Esophagus squamous epithelium (tissue), 5 donors: ENCODE results near the gene RIMBP2. TPM values are rescaled to one million over a fixed set of nuclear protein-coding genes. Genes with fewer than 3 reads are reported as not detected.
"Not testable (repeated sequence)": the region's sequence is repeated elsewhere in the genome, so short reads cannot be mapped to it uniquely, and the experiment has no call there.

Source experiments
- DNase-seq: peaks from one replicate; lab custom pipeline; 2025; lab: John Stamatoyannopoulos, UW
- H3K27ac ChIP-seq, 4 donors: fragments of 200-600 bp; sonication (generic); one replicate each; pipeline ENCODE4 v1.5.1; 2016 to 2019; ENCODE audit warnings: mild to moderate bottlenecking in 1 of 4
- H3K27me3 ChIP-seq, 4 donors: fragments of 200-600 bp; sonication (generic); 1 replicate in 3 of 4; 2 replicates in 1 of 4; pipeline versions ENCODE4 v1.5.1 to v1.6.0; 2017 to 2021; ENCODE audit warnings: antibody characterized with exemption in 1 of 4
- H3K36me3 ChIP-seq, 3 donors: fragments of 200-600 bp; sonication (generic); one replicate each; pipeline ENCODE4 v1.5.1; 2016 to 2019
- H3K4me1 ChIP-seq, 3 donors: fragments of 200-600 bp; sonication (generic); one replicate each; pipeline ENCODE4 v1.5.1; 2017 to 2019
- H3K4me3 ChIP-seq, 4 donors: fragments of 200-600 bp; sonication (generic); 1 replicate in 3 of 4; 2 replicates in 1 of 4; pipeline ENCODE4 v1.5.1; 2016 to 2019; ENCODE audit warnings: mild to moderate bottlenecking in 2 of 4, moderate library complexity in 1 of 4
- H3K9me3 ChIP-seq, 3 donors: fragments of 200-600 bp; sonication (generic); one replicate each; pipeline ENCODE4 v1.5.1; 2016 to 2019
- POLR2A ChIP-seq, 4 donors: fragments of 450-650 bp; IDR thresholded peaks; one replicate each; pipeline ENCODE4 v1.6.1; 2017; ENCODE audit warnings: antibody characterized with exemption in 4 of 4, mild to moderate bottlenecking in 4 of 4, moderate library complexity in 3 of 4
- WGBS, 2 donors: methylation state at CpG; one replicate each; pipeline ENCODE4 v1.1.5; 2018; 5-methylcytosine and 5-hydroxymethylcytosine counted together
- intact Hi-C: fragments of 100-400 bp; cut with DNase I; formaldehyde crosslinking; loops from one replicate; pipeline ENCODE4 v1.15.0; 2022
- total RNA-seq, 4 donors: library from RNA; depleted of rRNA; stranded (reverse); fragments of >200 nt; gene quantifications; one replicate each; pipeline ENCODE4 v1.1.0, GENCODE V29; 2016
- TF ChIP-seq, protein P1 (sequence below), 6 experiments: fragments of 450-650 bp in 4 of 6; fragments of 200-600 bp in 2 of 6; sonication (generic) in 2 of 6; IDR thresholded peaks; one replicate each; pipeline ENCODE4 v1.5.1; 2016 to 2019; ENCODE audit warnings: antibody characterized with exemption in 6 of 6, mild to moderate bottlenecking in 4 of 6, moderate library complexity in 4 of 6
- donor health status: DM: yes; HTN: yes; CAD: no.

The RIMBP2 gene
- total RNA-seq, 4 donors from 2014 or later = 0.08 to 0.76 (median 0.46) TPM

DNA sequence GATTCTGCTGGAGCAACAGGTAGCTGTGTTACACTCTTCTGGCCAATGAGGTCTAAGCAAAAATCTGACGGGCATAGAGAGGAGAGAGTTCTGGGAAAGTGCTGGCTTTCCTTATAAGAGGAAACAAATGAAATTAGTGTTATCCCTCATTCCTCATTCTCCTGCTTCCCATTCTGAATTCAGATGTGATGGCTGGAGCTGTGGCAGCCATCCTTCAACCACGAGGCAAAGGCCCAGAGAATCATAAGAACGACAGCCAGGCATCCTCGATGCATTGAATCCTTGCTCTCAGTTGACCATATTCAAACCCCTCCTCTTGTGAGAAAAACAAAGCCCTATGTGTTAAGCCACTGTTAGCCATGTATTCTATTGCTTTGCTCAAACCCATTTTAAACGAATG, 27.5 kb upstream of the RIMBP2 start:
- Histone ChIP-seq H3K4me1 (peaks cover 3 to 8% (median 3%) of the 10 kb centered on the region in 3 donors), H3K9me3 (no peaks in the 10 kb centered on the region), H3K4me3 (no peak overlapping the region), H3K36me3 (no peaks in the 10 kb centered on the region), H3K27me3 (peaks cover 0 to 41% (median 0%) of the 10 kb centered on the region in 4 donors), H3K27ac (no peak overlapping the region)
- intact Hi-C loops = loop anchor here (10.0 kb wide), 1 partner anchor 699 kb away; no protein-coding TSS in a partner anchor
- WGBS, 2 donors = 88 to 98% methylated on average over 5 of the region's 5 CpGs
- no peak for TF ChIP-seq POLR2A (IDR thresholded peaks at IDR 0.05)
- TF ChIP-seq, protein P1, sequence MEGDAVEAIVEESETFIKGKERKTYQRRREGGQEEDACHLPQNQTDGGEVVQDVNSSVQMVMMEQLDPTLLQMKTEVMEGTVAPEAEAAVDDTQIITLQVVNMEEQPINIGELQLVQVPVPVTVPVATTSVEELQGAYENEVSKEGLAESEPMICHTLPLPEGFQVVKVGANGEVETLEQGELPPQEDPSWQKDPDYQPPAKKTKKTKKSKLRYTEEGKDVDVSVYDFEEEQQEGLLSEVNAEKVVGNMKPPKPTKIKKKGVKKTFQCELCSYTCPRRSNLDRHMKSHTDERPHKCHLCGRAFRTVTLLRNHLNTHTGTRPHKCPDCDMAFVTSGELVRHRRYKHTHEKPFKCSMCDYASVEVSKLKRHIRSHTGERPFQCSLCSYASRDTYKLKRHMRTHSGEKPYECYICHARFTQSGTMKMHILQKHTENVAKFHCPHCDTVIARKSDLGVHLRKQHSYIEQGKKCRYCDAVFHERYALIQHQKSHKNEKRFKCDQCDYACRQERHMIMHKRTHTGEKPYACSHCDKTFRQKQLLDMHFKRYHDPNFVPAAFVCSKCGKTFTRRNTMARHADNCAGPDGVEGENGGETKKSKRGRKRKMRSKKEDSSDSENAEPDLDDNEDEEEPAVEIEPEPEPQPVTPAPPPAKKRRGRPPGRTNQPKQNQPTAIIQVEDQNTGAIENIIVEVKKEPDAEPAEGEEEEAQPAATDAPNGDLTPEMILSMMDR (IDR thresholded peaks at IDR 0.05) = no peak
- no peak for DNase-seq

DNA sequence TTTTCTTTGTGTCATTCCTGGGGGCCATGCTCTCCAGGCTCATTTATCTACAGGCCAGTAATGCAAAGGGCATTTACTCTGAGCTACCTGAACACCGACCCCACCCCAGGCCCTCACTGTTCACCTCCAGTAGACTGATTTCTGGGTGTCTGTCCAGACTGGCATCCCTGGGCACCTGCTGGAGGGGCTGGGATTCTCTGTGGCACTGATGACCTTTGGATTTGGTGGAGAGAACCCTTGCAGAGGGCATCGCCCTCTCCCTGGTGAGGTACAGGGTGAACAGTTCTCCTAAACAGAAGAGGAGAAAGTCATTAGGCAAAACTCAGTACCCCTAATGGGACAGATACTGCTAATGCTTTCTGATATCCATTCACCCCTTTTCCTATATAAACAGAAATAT, 27.1 kb upstream of the RIMBP2 start:
- H3K27me3 ChIP-seq = peaks cover 0 to 45% (median 0%) of the 10 kb centered on the region in 4 donors
- WGBS, 2 donors = 100% methylated on average over 2 of the region's 2 CpGs
- no peaks in the 10 kb centered on the region for H3K9me3 ChIP-seq
- H3K36me3 ChIP-seq = no peaks in the 10 kb centered on the region
- peaks cover 3 to 7% (median 3%) of the 10 kb centered on the region in 3 donors for H3K4me1 ChIP-seq
- TF ChIP-seq POLR2A (IDR thresholded peaks at IDR 0.05) = no peak
- TF ChIP-seq, protein P1 (IDR thresholded peaks at IDR 0.05) = no peak
- H3K27ac ChIP-seq = no peak overlapping the region
- H3K4me3 ChIP-seq = no peak overlapping the region
- intact Hi-C loops = loop anchor here (10.0 kb wide), 1 partner anchor 698 kb away; no protein-coding TSS in a partner anchor
- DNase-seq = no peak

DNA sequence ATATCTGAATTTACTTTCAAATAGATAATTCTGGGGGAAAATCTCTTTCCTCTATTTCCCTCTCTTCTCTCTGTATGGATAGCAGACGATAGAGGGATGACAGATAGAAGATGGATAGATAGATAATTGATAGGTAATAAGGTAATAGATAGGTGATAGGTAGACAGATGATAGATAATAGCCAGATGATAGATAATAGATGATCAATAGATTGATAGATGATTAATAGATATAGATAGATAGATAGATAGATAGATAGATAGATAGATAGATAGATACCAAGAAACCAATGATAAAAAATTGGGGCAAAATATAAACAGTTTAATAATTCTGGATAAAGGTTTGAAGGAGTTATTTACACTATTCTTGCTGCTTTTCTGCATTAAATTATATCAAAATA, 26.6 kb upstream of the RIMBP2 start:
- H3K36me3 ChIP-seq = no peaks in the 10 kb centered on the region
- no peak for DNase-seq
- intact Hi-C loops = loop anchor here (10.0 kb wide), 1 partner anchor 698 kb away; no protein-coding TSS in a partner anchor
- H3K4me3 ChIP-seq = no peak overlapping the region
- no peak overlapping the region for H3K27ac ChIP-seq
- no peaks in the 10 kb centered on the region for H3K9me3 ChIP-seq
- 48% methylated on average over 1 of the region's 1 CpG for WGBS, 2 donors
- no peak for TF ChIP-seq POLR2A (IDR thresholded peaks at IDR 0.05)
- TF ChIP-seq, protein P1 (IDR thresholded peaks at IDR 0.05) = no peak
- H3K27me3 ChIP-seq = peaks cover 0 to 46% (median 0%) of the 10 kb centered on the region in 4 donors
- H3K4me1 ChIP-seq = peaks cover 0 to 2% (median under 1%) of the 10 kb centered on the region in 3 donors

GRCh38 chr12:130742112-130742511, 26.0 kb upstream of the RIMBP2 start:
- Histone ChIP-seq H3K27ac (no peak overlapping the region), H3K4me1 (no peaks in the 10 kb centered on the region), H3K4me3 (no peak overlapping the region), H3K36me3 (no peaks in the 10 kb centered on the region), H3K9me3 (no peaks in the 10 kb centered on the region), H3K27me3 (peaks cover 0 to 44% (median 0%) of the 10 kb centered on the region in 4 donors)
- WGBS, 2 donors = 88% methylated on average over 12 of the region's 12 CpGs
- intact Hi-C loops = loop anchor here (10.0 kb wide), 1 partner anchor 697 kb away; no protein-coding TSS in a partner anchor
- TF ChIP-seq, protein P1 (IDR thresholded peaks at IDR 0.05) = no peak
- TF ChIP-seq POLR2A (IDR thresholded peaks at IDR 0.05) = no peak
- no peak for DNase-seq

DNA sequence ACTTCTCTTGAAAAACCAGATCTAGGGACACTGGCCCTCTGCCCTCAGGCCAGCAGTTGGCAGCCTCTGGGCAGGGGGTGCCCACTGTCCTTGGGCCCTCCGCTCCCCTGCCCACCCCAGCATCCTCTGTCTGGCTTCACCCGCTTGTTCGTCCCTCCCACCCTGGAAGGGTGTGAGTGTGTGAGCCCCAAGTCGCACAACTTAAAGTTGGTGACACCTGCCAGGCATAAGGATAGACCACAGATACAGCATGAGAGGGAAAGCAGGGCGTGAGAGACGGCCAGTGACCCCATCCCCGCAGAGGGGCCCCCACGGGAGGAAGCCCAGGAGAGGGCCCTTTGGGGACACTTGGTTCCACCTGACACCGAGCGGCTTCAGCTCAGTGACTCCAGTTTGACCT, 23.5 kb upstream of the RIMBP2 start:
- no peak for TF ChIP-seq POLR2A (IDR thresholded peaks at IDR 0.05)
- TF ChIP-seq, protein P1 (IDR thresholded peaks at IDR 0.05) = no peak
- 55 to 81% methylated on average over 6 to 8 of the region's 10 CpGs for WGBS, 2 donors

GRCh38 chr12:130738403-130738802, 22.3 kb upstream of the RIMBP2 start:
- H3K27me3 ChIP-seq = peaks cover 0 to 58% (median 0%) of the 10 kb centered on the region in 4 donors
- H3K36me3 ChIP-seq, intact Hi-C loops, H3K27ac ChIP-seq, H3K4me3 ChIP-seq, H3K4me1 ChIP-seq, DNase-seq, H3K9me3 ChIP-seq: not testable (repeated sequence)
- 89 to 91% methylated on average over 4 of the region's 4 CpGs for WGBS, 2 donors

More for the DNA sequence above, 23.5 kb upstream of the RIMBP2 start:
- H3K9me3 ChIP-seq = no peaks in the 10 kb centered on the region
- intact Hi-C loops = no loop called here
- no peak for DNase-seq
- H3K27ac ChIP-seq = no peak overlapping the region
- no peaks in the 10 kb centered on the region for H3K4me1 ChIP-seq
- peaks cover 0 to 53% (median 0%) of the 10 kb centered on the region in 4 donors for H3K27me3 ChIP-seq
- no peaks in the 10 kb centered on the region for H3K36me3 ChIP-seq
- no peak overlapping the region for H3K4me3 ChIP-seq
